ENCODE measurements around the gene ACTA1. TPM values are rescaled to one million over a fixed set of nuclear protein-coding genes. Genes with fewer than 3 reads are reported as not detected.
"Not testable (repeated sequence)": the region's sequence is repeated elsewhere in the genome, so short reads cannot be mapped to it uniquely, and the experiment has no call there.

The ACTA1 gene
- total and polyA plus RNA-seq, 7 experiments from 2014 or later: not detected

GRCh38 chr1:229412810-229413209 is 21.1 kb downstream of the ACTA1 start:
- POLR2A ChIA-PET; H3K4me3 Mint-ChIP-seq; ATAC-seq; H3K27ac Mint-ChIP-seq; H3K27me3 ChIP-seq (ENCODE audit: control insufficient read depth in 2 of 2, insufficient read depth in 2 of 2, low read length in 2 of 2); H3K9me3 ChIP-seq (ENCODE audit: control insufficient read depth in 2 of 3, low read length in 3 of 3); H3K4me3 ChIP-seq (ENCODE audit: low read length); DNase-seq; H3K36me3 Mint-ChIP-seq; H3K36me3 ChIP-seq (ENCODE audit: control insufficient read depth in 2 of 3, insufficient read depth in 3 of 3, low read length in 3 of 3); H3K9me3 Mint-ChIP-seq; CTCF ChIA-PET; H3K4me1 ChIP-seq (ENCODE audit: control insufficient read depth in 2 of 2, insufficient read depth in 2 of 2, low read length in 2 of 2); H3K27ac ChIP-seq (ENCODE audit: low read depth, low read length): not testable (repeated sequence)
- intact Hi-C loops (cut with micrococcal nuclease): loop anchor here in 1 of 2 donors (5.0 kb wide), 1 partner anchor 71 kb away; the partner anchor contains the start of gene CCSAP
- H3K4me1 Mint-ChIP-seq: peaks cover 7 to 17% (median 9%) of the 10 kb centered on the region in 7 donors
- peaks cover 27 to 55% (median 30%) of the 10 kb centered on the region in 5 donors for H3K27me3 Mint-ChIP-seq

GRCh38 chr1:229412056-229412455 is 21.8 kb downstream of the ACTA1 start:
- no peak overlapping the region for H3K27ac Mint-ChIP-seq
- DNase-seq: no peak
- peaks cover 32 to 62% (median 34%) of the 10 kb centered on the region in 5 donors for H3K27me3 Mint-ChIP-seq
- POLR2A ChIA-PET: no interaction called here
- Histone ChIP-seq H3K27ac (ENCODE audit: low read depth, low read length) (no peak overlapping the region), H3K36me3 (ENCODE audit: control insufficient read depth in 2 of 3, insufficient read depth in 3 of 3, low read length in 3 of 3) (no peaks in the 10 kb centered on the region), H3K4me3 (ENCODE audit: low read length) (no peak overlapping the region), H3K9me3 (ENCODE audit: control insufficient read depth in 2 of 3, low read length in 3 of 3) (no peaks in the 10 kb centered on the region), H3K4me1 (ENCODE audit: control insufficient read depth in 2 of 2, insufficient read depth in 2 of 2, low read length in 2 of 2) (no peaks in the 10 kb centered on the region), H3K27me3 (ENCODE audit: control insufficient read depth in 2 of 2, insufficient read depth in 2 of 2, low read length in 2 of 2) (no peaks in the 10 kb centered on the region)
- ATAC-seq: no peak
- H3K36me3 Mint-ChIP-seq: no peaks in the 10 kb centered on the region
- intact Hi-C loops (cut with micrococcal nuclease): loop anchor here in 1 of 2 donors (5.0 kb wide), 1 partner anchor 70 kb away; the partner anchor contains the start of gene CCSAP
- CTCF ChIA-PET: no interaction called here
- H3K4me3 Mint-ChIP-seq: no peak overlapping the region
- H3K4me1 Mint-ChIP-seq: peaks cover 7 to 19% (median 12%) of the 10 kb centered on the region in 7 donors
- H3K9me3 Mint-ChIP-seq: no peaks in the 10 kb centered on the region

GRCh38 chr1:229411434-229412055 is 22.3 kb downstream of the ACTA1 start:
- DNase-seq: no peak
- POLR2A ChIA-PET: no interaction called here
- CTCF ChIA-PET: no interaction called here
- H3K9me3 Mint-ChIP-seq: peaks cover 0 to 1% (median 0%) of the 10 kb centered on the region in 11 donors
- intact Hi-C loops (cut with micrococcal nuclease): loop anchor here in 1 of 2 donors (5.0 kb wide), 1 partner anchor 69 kb away; the partner anchor contains the start of gene CCSAP
- H3K4me1 Mint-ChIP-seq: peaks cover 7 to 21% (median 16%) of the 10 kb centered on the region in 7 donors
- no peak for ATAC-seq
- H3K36me3 Mint-ChIP-seq: no peaks in the 10 kb centered on the region
- H3K4me1 ChIP-seq (ENCODE audit: control insufficient read depth in 2 of 2, insufficient read depth in 2 of 2, low read length in 2 of 2): no peaks in the 10 kb centered on the region
- no peak overlapping the region for H3K27ac ChIP-seq (ENCODE audit: low read depth, low read length)
- H3K4me3 ChIP-seq (ENCODE audit: low read length): no peak overlapping the region
- no peak overlapping the region for H3K4me3 Mint-ChIP-seq
- peaks cover 37 to 68% (median 39%) of the 10 kb centered on the region in 5 donors for H3K27me3 Mint-ChIP-seq
- peaks cover 0 to 5% of the 10 kb centered on the region in 2 donors for H3K27me3 ChIP-seq (ENCODE audit: control insufficient read depth in 2 of 2, insufficient read depth in 2 of 2, low read length in 2 of 2)
- no peaks in the 10 kb centered on the region for H3K36me3 ChIP-seq (ENCODE audit: control insufficient read depth in 2 of 3, insufficient read depth in 3 of 3, low read length in 3 of 3)
- no peak overlapping the region for H3K27ac Mint-ChIP-seq
- H3K9me3 ChIP-seq (ENCODE audit: control insufficient read depth in 2 of 3, low read length in 3 of 3): no peaks in the 10 kb centered on the region

- H3K4me3 Mint-ChIP-seq: peak overlapping the region in 5 of 10 donors; percentile 4 to 67 (median 65)
- POLR2A ChIA-PET: no interaction called here
- CTCF ChIA-PET: no interaction called here
Observed at GRCh38 chr1:229410692-229411433, 23.0 kb downstream of the ACTA1 start.

GRCh38 chr1:229410370-229410691 is 23.6 kb downstream of the ACTA1 start:
- DNase-seq (no peak), ATAC-seq (no peak)
- Mint-ChIP-seq H3K36me3 (no peaks in the 10 kb centered on the region), H3K27me3 (peaks cover 44 to 80% (median 46%) of the 10 kb centered on the region in 5 donors), H3K4me1 (peaks cover 7 to 21% (median 16%) of the 10 kb centered on the region in 7 donors), H3K27ac (peak overlapping the region in 1 of 9 donors; percentile 53), H3K9me3 (peaks cover 0 to 1% (median 0%) of the 10 kb centered on the region in 11 donors), H3K4me3 (peak overlapping the region in 5 of 10 donors; percentile 4 to 67 (median 65))
- ChIA-PET CTCF (no interaction called here), POLR2A (no interaction called here)
- peaks cover 0 to 5% of the 10 kb centered on the region in 2 donors for H3K27me3 ChIP-seq (ENCODE audit: control insufficient read depth in 2 of 2, insufficient read depth in 2 of 2, low read length in 2 of 2)
- no peak overlapping the region for H3K4me3 ChIP-seq (ENCODE audit: low read length)
- H3K4me1 ChIP-seq (ENCODE audit: control insufficient read depth in 2 of 2, insufficient read depth in 2 of 2, low read length in 2 of 2): no peaks in the 10 kb centered on the region
- no peak overlapping the region for H3K27ac ChIP-seq (ENCODE audit: low read depth, low read length)
- intact Hi-C loops (cut with micrococcal nuclease): loop anchor here in 1 of 2 donors (5.0 kb wide), 1 partner anchor 68 kb away; the partner anchor contains the start of gene CCSAP
- no peaks in the 10 kb centered on the region for H3K9me3 ChIP-seq (ENCODE audit: control insufficient read depth in 2 of 3, low read length in 3 of 3)
- no peaks in the 10 kb centered on the region for H3K36me3 ChIP-seq (ENCODE audit: control insufficient read depth in 2 of 3, insufficient read depth in 3 of 3, low read length in 3 of 3)

More at GRCh38 chr1:229410692-229411433, 23.0 kb downstream of the ACTA1 start:
- H3K27ac Mint-ChIP-seq: no peak overlapping the region
- H3K36me3 Mint-ChIP-seq: no peaks in the 10 kb centered on the region
- peaks cover 7 to 21% (median 16%) of the 10 kb centered on the region in 7 donors for H3K4me1 Mint-ChIP-seq
- ATAC-seq (peak; percentile 44), DNase-seq (no peak)
- peaks cover 0 to 1% (median 0%) of the 10 kb centered on the region in 11 donors for H3K9me3 Mint-ChIP-seq
- Histone ChIP-seq H3K27me3 (ENCODE audit: control insufficient read depth in 2 of 2, insufficient read depth in 2 of 2, low read length in 2 of 2) (peaks cover 0 to 5% of the 10 kb centered on the region in 2 donors), H3K9me3 (ENCODE audit: control insufficient read depth in 2 of 3, low read length in 3 of 3) (no peaks in the 10 kb centered on the region), H3K4me1 (ENCODE audit: control insufficient read depth in 2 of 2, insufficient read depth in 2 of 2, low read length in 2 of 2) (no peaks in the 10 kb centered on the region), H3K4me3 (ENCODE audit: low read length) (no peak overlapping the region), H3K36me3 (ENCODE audit: control insufficient read depth in 2 of 3, insufficient read depth in 3 of 3, low read length in 3 of 3) (no peaks in the 10 kb centered on the region), H3K27ac (ENCODE audit: low read depth, low read length) (no peak overlapping the region)
- intact Hi-C loops (cut with micrococcal nuclease): loop anchor here in 1 of 2 donors (5.0 kb wide), 1 partner anchor 69 kb away; the partner anchor contains the start of gene CCSAP
- peaks cover 39 to 74% (median 41%) of the 10 kb centered on the region in 5 donors for H3K27me3 Mint-ChIP-seq

- Histone ChIP-seq H3K27me3 (ENCODE audit: control insufficient read depth in 2 of 2, insufficient read depth in 2 of 2, low read length in 2 of 2) (peaks cover 0 to 5% of the 10 kb centered on the region in 2 donors), H3K36me3 (ENCODE audit: control insufficient read depth in 2 of 3, insufficient read depth in 3 of 3, low read length in 3 of 3) (no peaks in the 10 kb centered on the region), H3K4me3 (ENCODE audit: low read length) (no peak overlapping the region), H3K9me3 (ENCODE audit: control insufficient read depth in 2 of 3, low read length in 3 of 3) (no peaks in the 10 kb centered on the region), H3K4me1 (ENCODE audit: control insufficient read depth in 2 of 2, insufficient read depth in 2 of 2, low read length in 2 of 2) (no peaks in the 10 kb centered on the region), H3K27ac (ENCODE audit: low read depth, low read length) (no peak overlapping the region)
- peak overlapping the region in 2 of 9 donors; percentile 48 to 53 for H3K27ac Mint-ChIP-seq
- ChIA-PET POLR2A (no interaction called here), CTCF (no interaction called here)
- DNase-seq: no peak
- H3K9me3 Mint-ChIP-seq: peaks cover 0 to 1% (median 0%) of the 10 kb centered on the region in 11 donors
- intact Hi-C loops (cut with micrococcal nuclease): loop anchor here in 1 of 2 donors (5.0 kb wide), 1 partner anchor 67 kb away; the partner anchor contains the start of gene CCSAP
- ATAC-seq: no peak
- H3K4me3 Mint-ChIP-seq: peak overlapping the region in 5 of 10 donors; percentile 4 to 67 (median 65)
- H3K4me1 Mint-ChIP-seq: peaks cover 7 to 21% (median 16%) of the 10 kb centered on the region in 7 donors
- peaks cover 49 to 83% (median 52%) of the 10 kb centered on the region in 5 donors for H3K27me3 Mint-ChIP-seq
- H3K36me3 Mint-ChIP-seq: no peaks in the 10 kb centered on the region
Observed at GRCh38 chr1:229409616-229410369, 24.1 kb downstream of the ACTA1 start.

All from naive thymus-derived CD4-positive, alpha-beta T cell (primary cell).